Measurements from ENCODE around the gene FLRT1. TPM values are rescaled to one million over a fixed set of nuclear protein-coding genes. Genes with fewer than 3 reads are reported as not detected.

Gene FLRT1
- total RNA-seq, 1 donor: under 0.01 TPM

GRCh38 chr11:64053699-64054098 lies 18.0 kb downstream of the FLRT1 start:
- H3K4me3 ChIP-seq (ENCODE audit: low read depth, low read length): no peak overlapping the region
- no peak for DNase-seq (ENCODE audit: low read depth)
- no peak for TF ChIP-seq CTCF (IDR thresholded peaks at IDR 0.05; ENCODE audit: insufficient read depth, low read depth, low read length)

- no peak overlapping the region for H3K4me3 ChIP-seq (ENCODE audit: low read depth, low read length)
- no peak for DNase-seq (ENCODE audit: low read depth)
- TF ChIP-seq CTCF (IDR thresholded peaks at IDR 0.05; ENCODE audit: insufficient read depth, low read depth, low read length): no peak
These were observed 19.3 kb downstream of the FLRT1 start for GRCh38 chr11:64055077-64055476.

- no peak for TF ChIP-seq CTCF (IDR thresholded peaks at IDR 0.05; ENCODE audit: insufficient read depth, low read depth, low read length)
- DNase-seq (ENCODE audit: low read depth): no peak
- H3K4me3 ChIP-seq (ENCODE audit: low read depth, low read length): no peak overlapping the region
These were observed 20.6 kb downstream of the FLRT1 start for GRCh38 chr11:64056213-64056785.

- H3K4me3 ChIP-seq (ENCODE audit: low read depth, low read length): no peak overlapping the region
- TF ChIP-seq CTCF (IDR thresholded peaks at IDR 0.05; ENCODE audit: insufficient read depth, low read depth, low read length): no peak
- no peak for DNase-seq (ENCODE audit: low read depth)
These were observed 21.1 kb downstream of the FLRT1 start for GRCh38 chr11:64056861-64057260.

DNA sequence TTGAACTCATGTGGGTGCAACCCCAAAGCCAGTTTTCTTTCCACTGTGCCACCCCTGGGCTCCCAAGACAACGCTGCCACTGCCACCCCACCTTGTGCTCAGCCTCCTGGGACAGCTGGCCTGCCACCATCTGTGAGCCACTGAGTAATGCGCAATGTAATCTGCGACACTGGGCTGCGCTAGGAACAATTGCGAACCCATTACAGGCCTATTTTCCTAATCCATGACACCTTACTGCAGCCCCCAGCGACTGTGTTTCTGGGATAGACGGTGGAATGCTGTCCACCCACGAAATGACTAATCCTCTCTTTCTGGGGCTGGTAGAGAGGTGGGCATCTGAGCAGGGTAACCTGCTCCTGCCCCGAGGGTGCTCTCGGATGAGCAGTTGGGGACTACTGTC lies 22.2 kb downstream of the FLRT1 start:
- no peak for DNase-seq (ENCODE audit: low read depth)
- no peak for TF ChIP-seq CTCF (IDR thresholded peaks at IDR 0.05; ENCODE audit: insufficient read depth, low read depth, low read length)
- H3K4me3 ChIP-seq (ENCODE audit: low read depth, low read length): no peak overlapping the region

GRCh38 chr11:64058494-64058893 lies 22.8 kb downstream of the FLRT1 start:
- TF ChIP-seq CTCF (IDR thresholded peaks at IDR 0.05; ENCODE audit: insufficient read depth, low read depth, low read length): no peak
- DNase-seq (ENCODE audit: low read depth): no peak
- H3K4me3 ChIP-seq (ENCODE audit: low read depth, low read length): no peak overlapping the region

Measured in fibroblast of villous mesenchyme (primary cell).